T-helper 1 cell treated with Interleukin-12 subunit alpha and Interleukin-12 subunit beta and Interleukin-4 antibody, amounts not matched to agents 30 ng/mL and 1 ng/mL, for 36 hours (primary cell): Measurements from ENCODE around the gene C2. TPM values are rescaled to one million over a fixed set of nuclear protein-coding genes. Genes with fewer than 3 reads are reported as not detected.
"Not testable (repeated sequence)": the region's sequence is repeated elsewhere in the genome, so short reads cannot be mapped to it uniquely, and the experiment has no call there.

Source experiments
- intact Hi-C: fragments of 100-400 bp; cut with micrococcal nuclease; formaldehyde crosslinking; loops from one replicate; pipeline ENCODE4 v1.15.1; 2024
- total RNA-seq: library from RNA; stranded (reverse); gene quantifications from 2 replicates; pipeline ENCODE4 v1.2.3, GENCODE V29; 2022

The C2 gene
- total RNA-seq, 1 donor from 2014 or later, result 0.12 TPM

DNA sequence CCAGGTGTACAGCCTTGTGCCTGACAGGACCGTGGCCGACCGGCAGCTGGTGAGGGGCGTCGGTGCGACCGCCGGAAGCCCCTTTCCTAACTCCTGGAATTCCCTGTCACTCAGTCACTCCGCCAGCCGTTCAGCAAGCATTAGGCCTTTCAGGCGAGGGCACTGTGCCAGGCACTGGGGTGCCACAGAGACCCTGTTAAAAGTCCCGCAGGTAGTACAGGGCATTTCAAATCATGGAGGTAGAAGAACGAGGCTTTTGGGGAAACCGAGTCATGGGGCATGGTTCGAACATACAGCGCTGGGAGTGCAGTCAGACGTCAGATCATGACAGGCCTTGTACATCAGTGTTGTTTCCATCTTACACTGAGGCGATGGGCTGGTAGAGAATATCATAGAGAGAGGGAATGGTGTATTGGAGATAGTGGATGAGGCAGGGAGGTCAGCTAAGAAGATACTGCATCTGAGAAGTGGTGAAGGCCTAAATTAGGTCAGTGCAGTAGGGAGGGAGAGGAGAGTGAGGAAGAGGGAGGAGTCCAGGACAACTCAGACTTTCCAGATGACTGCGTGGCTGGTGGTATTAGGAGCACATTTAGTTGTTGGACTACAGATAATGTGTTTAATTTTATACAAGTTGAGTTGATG, 45.3 kb downstream of the C2 start:
- intact Hi-C loops, result loop anchor here (1.0 to 10.0 kb wide), 9 partner anchors 14 to 1442 kb away; partner anchors contain the start of genes ATF6B, CCHCR1, CUTA and HLA-DPA1

DNA sequence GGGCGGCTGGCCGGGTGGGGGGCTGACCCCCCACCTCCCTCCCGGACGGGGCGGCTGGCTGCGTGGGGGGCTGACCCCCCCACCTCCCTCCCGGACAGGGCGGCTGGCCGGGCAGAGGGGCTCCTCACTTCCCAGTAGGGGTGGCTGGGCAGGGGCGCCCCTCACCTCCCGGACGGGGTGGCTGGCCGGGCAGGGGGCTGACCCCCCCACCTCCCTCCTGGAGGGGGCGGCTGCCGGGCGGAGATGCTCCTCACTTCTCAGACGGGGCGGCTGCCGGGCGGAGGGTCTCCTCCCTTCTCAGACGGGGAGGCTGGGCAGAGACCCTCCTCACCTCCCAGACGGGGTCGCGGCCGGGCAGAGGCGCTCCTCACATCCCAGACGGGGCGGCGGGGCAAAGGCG, 48.5 kb downstream of the C2 start:
- intact Hi-C loops, result loop anchor here (10.0 kb wide), 5 partner anchors 821 to 1439 kb away; partner anchors contain the start of genes CCHCR1, CUTA, HLA-DPA1 and HLA-DPB1

DNA sequence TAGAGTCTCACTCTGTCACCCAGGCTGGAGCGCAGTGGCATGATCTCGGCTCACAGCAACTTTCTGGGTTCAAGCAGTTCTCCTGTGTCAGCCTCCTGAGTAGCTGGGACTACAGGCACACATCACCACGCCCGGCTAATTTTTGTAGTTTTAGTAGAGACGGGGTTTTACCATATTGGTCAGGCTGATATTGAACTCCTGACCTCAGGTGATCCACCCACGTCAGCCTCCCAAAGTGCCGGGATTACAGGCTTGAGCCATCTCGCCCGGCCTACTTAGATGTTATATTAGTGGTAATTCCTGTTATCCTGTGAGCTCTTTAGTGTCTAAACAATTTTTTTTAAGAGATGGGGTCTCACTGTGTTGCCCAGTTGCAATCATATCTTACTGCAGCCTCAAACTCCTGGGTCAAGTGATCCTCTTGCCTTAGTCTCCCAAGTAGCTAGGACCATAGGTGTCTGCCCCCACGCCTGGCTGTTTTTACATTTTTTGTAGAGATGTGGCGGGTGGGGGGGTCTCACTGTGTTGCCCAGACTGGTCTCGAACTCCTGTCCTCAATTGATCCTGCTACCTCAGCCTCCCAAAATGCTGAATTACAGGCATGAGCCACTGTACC, 50.4 kb downstream of the C2 start:
- intact Hi-C loops, result loop anchor here (10.0 kb wide), 5 partner anchors 823 to 1437 kb away; partner anchors contain the start of genes CCHCR1, CUTA, HLA-DPA1 and HLA-DPB1

DNA sequence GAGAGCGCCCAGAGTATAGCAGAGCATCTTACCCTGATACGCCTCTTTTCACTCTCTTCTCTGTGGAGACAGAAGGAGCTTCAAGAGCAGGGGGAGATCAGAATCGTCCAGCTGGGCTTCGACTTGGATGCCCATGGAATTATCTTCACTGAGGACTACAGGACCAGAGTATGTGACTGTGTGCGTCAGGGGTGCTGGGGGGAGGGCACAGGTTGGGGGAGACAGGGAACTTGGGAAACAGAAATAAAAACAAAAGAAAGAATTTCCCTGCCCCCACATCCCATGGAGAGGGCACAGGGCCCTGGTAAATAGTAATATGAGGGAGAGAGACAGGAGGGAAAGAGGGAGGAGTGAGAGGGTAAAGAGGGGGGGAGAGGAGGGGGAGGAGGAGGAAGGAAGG, 51.3 kb downstream of the C2 start:
- intact Hi-C loops, result loop anchor here (10.0 kb wide), 5 partner anchors 824 to 1436 kb away; partner anchors contain the start of genes CCHCR1, CUTA, HLA-DPA1 and HLA-DPB1

DNA sequence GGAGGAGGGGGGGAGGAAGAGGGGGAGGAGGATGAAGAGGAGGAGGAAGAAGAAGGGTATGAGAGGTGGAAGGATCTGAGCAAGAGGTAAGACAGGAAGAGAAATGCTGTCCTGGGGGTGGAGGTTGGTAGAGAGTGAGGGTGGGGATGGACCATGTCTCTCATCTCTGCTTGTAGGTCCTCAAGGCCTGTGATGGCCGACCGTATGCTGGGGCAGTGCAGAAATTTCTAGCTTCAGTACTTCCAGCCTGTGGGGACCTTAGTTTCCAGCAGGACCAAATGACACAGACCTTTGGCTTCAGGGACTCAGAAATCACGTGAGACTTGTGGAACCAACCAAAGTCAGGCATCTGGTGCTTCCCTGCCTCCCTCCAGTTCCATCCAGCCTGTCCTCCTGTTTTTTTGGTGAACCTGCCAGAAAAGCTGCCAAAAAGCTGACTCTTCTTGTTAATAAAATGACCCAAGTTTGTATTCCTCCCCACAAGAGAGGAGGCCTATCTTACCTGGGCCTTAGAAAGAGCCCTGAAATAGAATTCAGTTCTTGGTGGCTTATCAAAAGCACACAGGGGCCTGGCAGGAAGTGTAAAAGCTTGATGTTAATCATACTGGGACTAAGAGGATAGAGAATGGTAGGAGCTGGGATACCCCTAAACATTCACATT, 51.9 kb downstream of the C2 start:
- intact Hi-C loops, result loop anchor here (10.0 kb wide), 5 partner anchors 825 to 1435 kb away; partner anchors contain the start of genes CCHCR1, CUTA, HLA-DPA1 and HLA-DPB1

DNA sequence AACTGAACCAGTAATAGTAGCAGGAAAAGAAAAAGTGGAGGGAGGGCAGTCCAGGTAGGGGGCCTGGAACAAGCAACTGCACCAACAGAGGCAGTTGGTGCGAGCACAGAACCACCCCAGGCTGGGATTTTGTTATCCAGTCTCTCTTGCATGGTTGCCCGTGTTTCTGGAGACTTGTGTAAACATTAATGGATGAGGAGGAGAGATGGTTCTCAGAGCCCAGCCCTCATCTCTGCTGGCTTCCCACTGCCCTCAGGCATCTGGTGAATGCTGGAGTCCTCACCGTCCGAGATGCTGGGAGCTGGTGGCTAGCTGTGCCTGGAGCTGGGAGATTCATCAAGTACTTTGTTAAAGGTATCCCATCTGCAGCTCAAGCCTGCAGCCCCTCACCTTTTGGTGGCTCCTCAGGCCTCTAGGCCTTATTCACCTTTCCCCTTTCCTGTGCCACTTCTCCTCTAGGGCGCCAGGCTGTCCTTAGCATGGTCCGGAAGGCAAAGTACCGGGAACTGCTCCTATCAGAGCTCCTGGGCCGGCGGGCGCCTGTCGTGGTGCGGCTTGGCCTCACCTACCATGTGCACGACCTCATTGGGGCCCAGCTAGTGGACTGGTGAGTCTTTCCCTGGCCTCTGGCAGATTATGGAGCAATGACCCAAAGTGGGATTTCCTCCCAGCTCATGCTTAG, 52.8 kb downstream of the C2 start:
- intact Hi-C loops, result not testable (repeated sequence)

DNA sequence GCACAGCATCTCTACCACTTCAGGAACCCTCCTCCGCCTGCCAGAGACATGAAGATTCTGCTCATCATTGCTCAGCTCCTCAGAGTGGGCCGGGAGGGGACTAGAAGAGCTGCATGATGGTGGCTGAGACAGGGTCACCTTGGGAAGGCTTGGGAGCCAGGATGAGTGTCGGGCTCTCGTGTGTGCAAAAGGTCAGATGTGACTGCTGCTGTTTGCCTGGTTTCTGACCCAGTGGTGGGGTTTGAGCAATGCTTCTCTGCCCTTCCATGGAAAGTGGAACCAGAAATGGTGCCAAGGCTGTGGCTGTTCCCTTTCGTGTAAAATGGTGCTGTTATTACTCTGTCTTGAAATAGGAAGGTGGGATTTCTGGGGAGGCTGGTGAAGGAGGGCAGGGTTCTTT, 53.5 kb downstream of the C2 start:
- intact Hi-C loops, result not testable (repeated sequence)

DNA sequence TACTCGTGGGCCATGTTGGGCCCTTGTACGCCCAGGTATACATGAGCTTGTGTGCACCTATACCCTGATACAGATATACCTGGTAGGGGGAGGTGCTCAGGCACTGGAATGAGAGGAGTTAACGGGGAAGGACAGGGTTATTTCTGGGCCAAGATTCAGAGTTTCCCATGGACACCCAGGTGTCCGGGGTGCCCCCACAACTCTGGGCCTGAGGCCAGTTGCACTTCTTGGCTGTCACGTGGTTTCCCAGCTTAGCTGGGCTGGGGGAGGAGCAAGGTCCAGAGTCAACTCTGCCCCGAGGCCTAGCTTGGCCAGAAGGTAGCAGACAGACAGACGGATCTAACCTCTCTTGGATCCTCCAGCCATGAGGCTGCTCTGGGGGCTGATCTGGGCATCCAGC, 54.2 kb downstream of the C2 start, which contains the start of gene C4A:
C4A (plus strand) TSS at position 314 of the 400 bp plus-strand sequence; CDS start at position 365, 51 bp downstream.
- intact Hi-C loops, result not testable (repeated sequence)

DNA sequence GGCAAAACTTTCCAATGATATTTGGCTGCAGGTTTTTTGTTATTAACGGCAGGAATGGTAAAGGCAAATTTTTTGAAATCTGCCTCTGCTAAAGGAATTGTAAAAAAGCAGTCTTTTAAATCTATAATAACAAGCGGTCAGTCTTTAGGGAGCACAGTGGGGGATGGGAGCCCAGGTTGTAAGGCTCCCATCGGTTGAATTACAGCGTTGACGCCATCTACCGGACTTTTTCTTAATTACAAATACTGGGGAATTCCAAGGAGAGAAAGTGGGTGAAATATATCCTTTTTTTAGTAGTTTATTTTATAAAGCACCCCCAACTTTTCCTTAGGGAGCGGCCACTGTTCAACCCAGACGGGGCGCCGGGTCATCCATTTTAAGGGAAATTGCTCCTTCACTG, 61.8 kb downstream of the C2 start:
- intact Hi-C loops, result not testable (repeated sequence)

DNA sequence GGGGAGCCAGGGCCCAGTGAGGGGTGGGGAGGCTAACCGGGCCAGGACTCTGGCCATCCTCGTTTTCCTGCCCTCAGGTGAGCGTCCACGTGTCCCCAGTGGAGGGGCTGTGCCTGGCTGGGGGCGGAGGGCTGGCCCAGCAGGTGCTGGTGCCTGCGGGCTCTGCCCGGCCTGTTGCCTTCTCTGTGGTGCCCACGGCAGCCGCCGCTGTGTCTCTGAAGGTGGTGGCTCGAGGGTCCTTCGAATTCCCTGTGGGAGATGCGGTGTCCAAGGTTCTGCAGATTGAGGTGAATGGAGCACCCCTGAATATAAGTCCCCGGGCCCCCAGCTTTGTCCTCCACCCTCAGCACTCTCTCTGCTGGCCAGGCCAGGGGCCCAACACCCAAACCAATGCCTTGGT, 66.9 kb downstream of the C2 start:
- intact Hi-C loops, result not testable (repeated sequence)

Other genes starting within 250 kb of the C2 start
- gene LY6G5C, start 246.7 kb upstream of the C2 start, total RNA-seq, result 6.3 TPM in 2 replicates
- 53.6 and 59.7 TPM in 2 replicates for gene ABHD16A, start 224.4 kb upstream of the C2 start, total RNA-seq
- gene LY6G6F, start 220.9 kb upstream of the C2 start, total RNA-seq, result not detected in 2 replicates
- not detected in 2 replicates for gene LY6G6D, start 212.4 kb upstream of the C2 start, total RNA-seq
- 0.41 TPM in 1 of 2 replicates, not detected in the other for gene LY6G6C, start 206.0 kb upstream of the C2 start, total RNA-seq
- not detected in 2 replicates for gene MPIG6B, start 204.3 kb upstream of the C2 start, total RNA-seq
- 12.2 and 14.4 TPM in 2 replicates for gene DDAH2, start 198.4 kb upstream of the C2 start, total RNA-seq
- gene CLIC1, start 191.2 kb upstream of the C2 start, total RNA-seq, result 517 and 529 TPM in 2 replicates
- 47.8 and 51.5 TPM in 2 replicates for gene MSH5, start 187.7 kb upstream of the C2 start, total RNA-seq
- gene SAPCD1, start 165.1 kb upstream of the C2 start, total RNA-seq, result 12.2 and 12.8 TPM in 2 replicates
- gene VWA7, start 150.4 kb upstream of the C2 start, total RNA-seq, result 6.0 and 6.2 TPM in 2 replicates
- gene VARS1, start 132.0 kb upstream of the C2 start, total RNA-seq, result 77.4 and 78.9 TPM in 2 replicates
- gene LSM2, start 120.8 kb upstream of the C2 start, total RNA-seq, result 85.4 and 89.3 TPM in 2 replicates
- 3.7 TPM in 2 replicates for gene HSPA1L, start 112.4 kb upstream of the C2 start, total RNA-seq
- 155 and 159 TPM in 2 replicates for gene HSPA1A, start 112.2 kb upstream of the C2 start, total RNA-seq
- gene HSPA1B, start 100.0 kb upstream of the C2 start, total RNA-seq, result 82.7 and 85.0 TPM in 2 replicates
- 33.2 and 33.8 TPM in 2 replicates for gene NEU1, start 64.9 kb upstream of the C2 start, total RNA-seq
- 0.34 TPM in 1 of 2 replicates, not detected in the other for gene SLC44A4, start 48.7 kb upstream of the C2 start, total RNA-seq
- 61.0 and 61.6 TPM in 2 replicates for gene EHMT2, start 30.0 kb upstream of the C2 start, total RNA-seq
- 2.0 and 2.2 TPM in 2 replicates for gene ZBTB12, start 25.6 kb upstream of the C2 start, total RNA-seq
- 0.22 and 0.59 TPM in 2 replicates for gene CFB, start 18.4 kb downstream of the C2 start, total RNA-seq
- gene NELFE, start 31.3 kb downstream of the C2 start, total RNA-seq, result 75.3 and 83.4 TPM in 2 replicates
- gene SKIC2, start 31.5 kb downstream of the C2 start, total RNA-seq, result 93.7 and 100 TPM in 2 replicates
- gene DXO, start 44.4 kb downstream of the C2 start, total RNA-seq, result 19.9 and 20.8 TPM in 2 replicates
- 4.0 and 4.6 TPM in 2 replicates for gene C4A, start 54.3 kb downstream of the C2 start, total RNA-seq
- 4.2 and 4.6 TPM in 2 replicates for gene C4B, start 87.1 kb downstream of the C2 start, total RNA-seq
- gene CYP21A2, start 110.7 kb downstream of the C2 start, total RNA-seq, result 1.0 and 1.4 TPM in 2 replicates
- gene TNXB, start 181.6 kb downstream of the C2 start, total RNA-seq, result 5.5 and 6.1 TPM in 2 replicates
- gene ATF6B, start 200.5 kb downstream of the C2 start, total RNA-seq, result 147 and 155 TPM in 2 replicates
- 5.3 and 5.5 TPM in 2 replicates for gene FKBPL, start 202.6 kb downstream of the C2 start, total RNA-seq
- gene PRRT1, start 224.2 kb downstream of the C2 start, total RNA-seq, result 0.32 and 0.63 TPM in 2 replicates
- gene PPT2, start 226.4 kb downstream of the C2 start, total RNA-seq, result 9.8 and 11.1 TPM in 2 replicates
- gene EGFL8, start 236.9 kb downstream of the C2 start, total RNA-seq, result 6.5 and 6.8 TPM in 2 replicates
- gene AGPAT1, start 248.4 kb downstream of the C2 start, total RNA-seq, result 45.0 and 46.4 TPM in 2 replicates